HG03066 (cell line): ENCODE measurements around the gene ALK.

Source experiments
- ATAC-seq: cut with Tn5 transposase; IDR thresholded peaks from one replicate; pipeline ENCODE4 v1.9.1; 2021; ENCODE audit warnings: low read depth; ENCODE audit not compliant: unreplicated experiment

ALK gene

GRCh38 chr2:29440921-29441623 is 480.3 kb downstream of the ALK start:
- no peak for ATAC-seq

GRCh38 chr2:29433920-29434319 is 487.5 kb downstream of the ALK start:
- ATAC-seq = no peak

- no peak for ATAC-seq
Measured at GRCh38 chr2:29433128-29433527, 488.3 kb downstream of the ALK start.

GRCh38 chr2:29431485-29431884 is 489.9 kb downstream of the ALK start:
- ATAC-seq = no peak

GRCh38 chr2:29430382-29431112 is 490.8 kb downstream of the ALK start:
- ATAC-seq = no peak

- no peak for ATAC-seq
Measured at GRCh38 chr2:29426354-29426753, 495.0 kb downstream of the ALK start.

- ATAC-seq = no peak
Measured at GRCh38 chr2:29425866-29426265, 495.5 kb downstream of the ALK start.

GRCh38 chr2:29423061-29423666 is 498.2 kb downstream of the ALK start:
- ATAC-seq = no peak

GRCh38 chr2:29420999-29421782 is 500.2 kb downstream of the ALK start:
- no peak for ATAC-seq

- ATAC-seq = no peak
Measured at GRCh38 chr2:29420464-29420863, 500.9 kb downstream of the ALK start.

- no peak for ATAC-seq
Measured at GRCh38 chr2:29417630-29418029, 503.8 kb downstream of the ALK start.

- ATAC-seq = no peak
Measured at GRCh38 chr2:29412197-29412925, 509.0 kb downstream of the ALK start.

GRCh38 chr2:29405707-29406106 is 515.7 kb downstream of the ALK start:
- no peak for ATAC-seq

- no peak for ATAC-seq
Measured at GRCh38 chr2:29405266-29405665, 516.1 kb downstream of the ALK start.

- ATAC-seq = no peak
Measured at GRCh38 chr2:29401994-29402393, 519.4 kb downstream of the ALK start.

- ATAC-seq = no peak
Measured at GRCh38 chr2:29400930-29401653, 520.3 kb downstream of the ALK start.

- no peak for ATAC-seq
Measured at GRCh38 chr2:29398384-29399237, 522.8 kb downstream of the ALK start.

GRCh38 chr2:29397713-29398112 is 523.7 kb downstream of the ALK start:
- no peak for ATAC-seq

GRCh38 chr2:29397039-29397438 is 524.3 kb downstream of the ALK start:
- ATAC-seq = no peak
